Measurements from ENCODE around the gene ZNF701. TPM values are rescaled to one million over a fixed set of nuclear protein-coding genes. Genes with fewer than 3 reads are reported as not detected.
A peak's percentile ranks its signal among the peaks of the same experiment; 100 is the strongest.
"Not testable (repeated sequence)": the region's sequence is repeated elsewhere in the genome, so short reads cannot be mapped to it uniquely, and the experiment has no call there.

Gene ZNF701
- polyA plus RNA-seq, 3 donors, result 4.8 to 8.2 (median 5.6) TPM

GRCh38 chr19:52535385-52535770, 34.7 kb upstream of the ZNF701 start:
- peak in 1 of 3 donors; percentile 14 for DNase-seq
- Histone ChIP-seq H3K4me1 (ENCODE audit: control insufficient read depth in 1 of 2, insufficient read depth in 2 of 2, low read length in 2 of 2) (peaks cover 52 to 61% of the 10 kb centered on the region in 2 donors), H2AFZ (ENCODE audit: insufficient read depth, low read depth, low read length, poor library complexity, severe bottlenecking) (peak overlapping the region; percentile 65), H3K4me2 (replicated peaks; ENCODE audit: extremely low read depth, low read length, poor library complexity, severe bottlenecking) (peak overlapping the region; percentile 87), H3K4me3 (replicated peaks in 1 of 3; ENCODE audit: low read depth in 2 of 3, low read length in 3 of 3) (peak overlapping the region; percentile 56 to 80 (median 71)), H3K79me2 (ENCODE audit: insufficient read depth, low read length) (peaks cover 56% of the 10 kb centered on the region), H3K9me3 (replicated peaks in 1 of 2; ENCODE audit: control insufficient read depth in 1 of 2, insufficient read depth in 1 of 2, low read length in 2 of 2) (peaks cover 7 to 37% of the 10 kb centered on the region in 2 donors), H3K27ac (ENCODE audit: low read depth in 1 of 2, low read length in 2 of 2) (peak overlapping the region in 1 of 2 donors; percentile 77), H3K9ac (ENCODE audit: insufficient read depth, low read length, poor library complexity, severe bottlenecking) (peak overlapping the region; percentile 63), H3K36me3 (replicated peaks in 1 of 2; ENCODE audit: control insufficient read depth in 1 of 2, insufficient read depth in 2 of 2, low read length in 2 of 2) (peaks cover 4 to 13% of the 10 kb centered on the region in 2 donors)
- peaks cover 18 to 40% of the 10 kb centered on the region in 2 donors for H3K36me3 Mint-ChIP-seq
- TF ChIP-seq, protein P1, sequence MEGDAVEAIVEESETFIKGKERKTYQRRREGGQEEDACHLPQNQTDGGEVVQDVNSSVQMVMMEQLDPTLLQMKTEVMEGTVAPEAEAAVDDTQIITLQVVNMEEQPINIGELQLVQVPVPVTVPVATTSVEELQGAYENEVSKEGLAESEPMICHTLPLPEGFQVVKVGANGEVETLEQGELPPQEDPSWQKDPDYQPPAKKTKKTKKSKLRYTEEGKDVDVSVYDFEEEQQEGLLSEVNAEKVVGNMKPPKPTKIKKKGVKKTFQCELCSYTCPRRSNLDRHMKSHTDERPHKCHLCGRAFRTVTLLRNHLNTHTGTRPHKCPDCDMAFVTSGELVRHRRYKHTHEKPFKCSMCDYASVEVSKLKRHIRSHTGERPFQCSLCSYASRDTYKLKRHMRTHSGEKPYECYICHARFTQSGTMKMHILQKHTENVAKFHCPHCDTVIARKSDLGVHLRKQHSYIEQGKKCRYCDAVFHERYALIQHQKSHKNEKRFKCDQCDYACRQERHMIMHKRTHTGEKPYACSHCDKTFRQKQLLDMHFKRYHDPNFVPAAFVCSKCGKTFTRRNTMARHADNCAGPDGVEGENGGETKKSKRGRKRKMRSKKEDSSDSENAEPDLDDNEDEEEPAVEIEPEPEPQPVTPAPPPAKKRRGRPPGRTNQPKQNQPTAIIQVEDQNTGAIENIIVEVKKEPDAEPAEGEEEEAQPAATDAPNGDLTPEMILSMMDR (IDR thresholded peaks at IDR 0.05), result peak; percentile 50
- peaks cover 61% of the 10 kb centered on the region for H3K4me1 Mint-ChIP-seq
- not testable (repeated sequence) for H3K27me3 ChIP-seq (ENCODE audit: control insufficient read depth in 2 of 2, insufficient read depth in 2 of 2, low read length in 2 of 2); H4K20me1 ChIP-seq (ENCODE audit: insufficient read depth, low read length); H3K27me3 Mint-ChIP-seq (ENCODE audit: low read depth in 3 of 3)
- intact Hi-C loops (cut with micrococcal nuclease), result loop anchor here in 1 of 2 donors (1.0 to 10.0 kb wide), 2 partner anchors 8 to 261 kb away; partner anchors contain the start of gene ZNF808
- WGBS (ENCODE audit: insufficient coverage), result 0% methylated on average over 7 of the region's 15 CpGs
- H3K27ac Mint-ChIP-seq, result peak overlapping the region; percentile 76 to 96 (median 88)
- peaks cover 16 to 53% (median 37%) of the 10 kb centered on the region in 7 donors for H3K9me3 Mint-ChIP-seq
- peak overlapping the region; percentile 88 to 93 for H3K4me3 Mint-ChIP-seq

- Histone ChIP-seq H3K4me2 (replicated peaks; ENCODE audit: extremely low read depth, low read length, poor library complexity, severe bottlenecking) (peak overlapping the region; percentile 87), H3K36me3 (replicated peaks in 1 of 2; ENCODE audit: control insufficient read depth in 1 of 2, insufficient read depth in 2 of 2, low read length in 2 of 2) (peaks cover 4 to 19% of the 10 kb centered on the region in 2 donors), H3K9ac (ENCODE audit: insufficient read depth, low read length, poor library complexity, severe bottlenecking) (peak overlapping the region; percentile 63), H2AFZ (ENCODE audit: insufficient read depth, low read depth, low read length, poor library complexity, severe bottlenecking) (peak overlapping the region; percentile 65), H3K79me2 (ENCODE audit: insufficient read depth, low read length) (peaks cover 56% of the 10 kb centered on the region), H3K27ac (ENCODE audit: low read depth in 1 of 2, low read length in 2 of 2) (peak overlapping the region; percentile 77 to 88), H3K27me3 (ENCODE audit: control insufficient read depth in 2 of 2, insufficient read depth in 2 of 2, low read length in 2 of 2) (no peaks in the 10 kb centered on the region), H3K4me1 (ENCODE audit: control insufficient read depth in 1 of 2, insufficient read depth in 2 of 2, low read length in 2 of 2) (peaks cover 52 to 61% of the 10 kb centered on the region in 2 donors), H4K20me1 (ENCODE audit: insufficient read depth, low read length) (no peaks in the 10 kb centered on the region), H3K9me3 (replicated peaks in 1 of 2; ENCODE audit: control insufficient read depth in 1 of 2, insufficient read depth in 1 of 2, low read length in 2 of 2) (peaks cover 11 to 39% of the 10 kb centered on the region in 2 donors), H3K4me3 (replicated peaks in 1 of 3; ENCODE audit: low read depth in 2 of 3, low read length in 3 of 3) (peak overlapping the region; percentile 56 to 80 (median 71))
- H3K4me1 Mint-ChIP-seq, result peaks cover 61% of the 10 kb centered on the region
- 3% methylated on average over 50 of the region's 50 CpGs for whole genome bisulfite sequencing (ENCODE audit: insufficient coverage)
- H3K36me3 Mint-ChIP-seq, result peaks cover 23 to 44% of the 10 kb centered on the region in 2 donors
- peaks cover 18 to 58% (median 42%) of the 10 kb centered on the region in 7 donors for H3K9me3 Mint-ChIP-seq
- peak; percentile 68 to 80 (median 69) for DNase-seq
- H3K4me3 Mint-ChIP-seq, result peak overlapping the region; percentile 88 to 93
- TF ChIP-seq, protein P1 (IDR thresholded peaks at IDR 0.05), result peak; percentile 32
- peaks cover 0 to 4% (median 3%) of the 10 kb centered on the region in 3 donors for H3K27me3 Mint-ChIP-seq (ENCODE audit: low read depth in 3 of 3)
- intact Hi-C loops (cut with micrococcal nuclease), result loop anchor here in 1 of 2 donors (1.0 to 10.0 kb wide), 2 partner anchors 9 to 261 kb away; partner anchors contain the start of gene ZNF808
- peak overlapping the region; percentile 76 to 96 (median 88) for H3K27ac Mint-ChIP-seq
These were observed 34.2 kb upstream of the ZNF701 start for GRCh38 chr19:52535771-52536447.

All from CD14-positive monocyte (primary cell).